NCI-H345 treated with DMSO at 0.1 percent for 48 hours (cell line): ENCODE results near the gene NFE2L2.
"Not testable (repeated sequence)": the region's sequence is repeated elsewhere in the genome, so short reads cannot be mapped to it uniquely, and the experiment has no call there.

Source experiments
- DNase-seq: peaks from one replicate; lab custom pipeline; 2025; ENCODE audit not compliant: unreplicated experiment; lab: John Stamatoyannopoulos, UW

The NFE2L2 gene

DNA sequence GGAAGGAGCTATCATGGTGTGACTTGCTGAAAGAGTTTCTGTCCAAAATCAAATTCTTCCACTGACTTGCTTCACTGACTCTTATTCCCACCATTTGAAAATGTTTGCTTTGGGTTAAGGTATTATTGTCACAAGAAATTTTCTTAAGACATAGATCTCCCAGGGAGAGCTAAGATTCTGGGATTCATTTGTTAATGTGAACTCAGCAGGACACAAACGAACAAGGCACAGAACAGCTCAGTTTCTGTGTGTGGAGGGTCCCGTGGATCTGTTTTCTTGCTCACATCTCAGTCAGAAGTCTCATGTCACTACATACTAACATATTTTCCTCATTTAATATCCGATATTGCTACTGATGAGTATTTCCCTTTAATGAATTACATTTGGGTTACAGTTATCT, 60.1 kb downstream of the NFE2L2 start:
- no peak for DNase-seq

DNA sequence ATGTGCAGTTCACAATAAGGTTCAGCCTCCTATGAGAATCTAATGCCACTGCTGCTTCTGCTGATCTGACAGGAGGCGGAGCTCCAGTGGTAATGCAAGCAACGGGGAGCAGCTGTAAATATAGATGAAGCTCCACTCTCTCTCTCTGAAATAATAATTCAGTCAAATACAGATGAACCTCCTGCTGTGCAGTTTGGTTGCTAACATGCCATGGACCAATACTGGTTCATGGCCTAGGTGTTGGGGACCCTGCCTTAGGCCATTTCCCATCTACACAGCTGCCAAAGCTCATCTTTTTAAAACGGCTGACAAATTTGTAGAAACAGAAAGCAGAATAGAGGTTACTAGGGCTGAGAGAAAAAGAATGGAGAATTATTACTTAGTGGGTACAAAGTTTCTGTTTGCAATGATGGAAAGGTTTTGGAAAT, 62.6 kb downstream of the NFE2L2 start:
- DNase-seq = no peak

DNA sequence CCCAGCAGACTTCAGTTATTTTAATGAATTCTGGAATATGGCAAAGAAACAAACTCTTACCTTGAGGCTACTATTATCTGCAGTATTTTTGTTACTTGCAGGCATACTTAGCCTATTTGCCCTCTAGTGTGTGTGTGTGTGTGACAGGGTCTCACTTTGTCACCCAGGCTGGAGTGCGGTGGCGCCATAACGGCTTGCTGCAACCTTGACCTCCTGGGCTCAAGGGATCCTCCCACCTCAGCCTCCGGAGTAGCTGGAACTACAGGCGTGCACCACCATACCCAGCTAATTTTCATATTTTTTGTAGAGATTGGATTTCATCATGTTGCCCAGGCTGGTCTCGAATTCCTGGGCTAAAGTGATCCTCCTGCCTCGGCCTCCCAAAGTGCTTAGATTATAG, 64.1 kb downstream of the NFE2L2 start:
- DNase-seq = not testable (repeated sequence)

DNA sequence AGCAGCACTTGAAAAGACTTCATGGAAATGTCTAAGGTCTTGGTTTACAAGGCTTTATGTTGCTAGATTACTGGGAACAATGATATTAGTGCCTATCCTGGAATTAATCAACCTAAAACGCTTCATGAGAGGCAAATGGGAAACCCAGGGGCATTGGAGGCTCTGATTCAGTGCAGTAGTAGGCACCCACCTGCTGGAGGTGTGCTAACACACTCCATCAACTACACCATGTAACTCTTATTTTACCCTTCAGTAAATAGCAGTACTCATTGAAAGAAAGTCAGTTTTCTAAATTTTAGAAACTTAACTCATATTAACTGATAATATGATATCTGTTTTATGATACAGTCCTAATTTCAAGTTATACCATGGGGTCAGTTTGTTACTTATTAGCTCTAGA, 69.3 kb downstream of the NFE2L2 start:
- no peak for DNase-seq

DNA sequence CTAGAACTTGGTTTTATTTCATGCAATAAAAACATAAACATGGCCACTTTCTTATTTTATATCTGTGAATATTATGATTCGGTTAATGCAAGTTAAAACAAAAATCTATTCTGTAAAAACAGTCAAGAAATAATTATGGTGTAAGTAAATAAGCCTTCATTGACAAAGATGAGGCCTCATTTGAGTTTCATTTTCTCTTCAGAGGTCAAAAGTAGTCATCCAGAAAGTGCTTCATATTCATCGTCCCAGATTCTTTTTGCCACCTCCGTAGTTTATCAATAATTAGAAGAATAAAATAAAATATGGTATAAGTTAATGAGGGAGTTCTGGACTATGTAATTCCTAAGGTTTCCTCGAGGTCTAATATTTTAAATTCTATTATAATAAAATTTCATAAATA, 71.3 kb downstream of the NFE2L2 start:
- DNase-seq = no peak

DNA sequence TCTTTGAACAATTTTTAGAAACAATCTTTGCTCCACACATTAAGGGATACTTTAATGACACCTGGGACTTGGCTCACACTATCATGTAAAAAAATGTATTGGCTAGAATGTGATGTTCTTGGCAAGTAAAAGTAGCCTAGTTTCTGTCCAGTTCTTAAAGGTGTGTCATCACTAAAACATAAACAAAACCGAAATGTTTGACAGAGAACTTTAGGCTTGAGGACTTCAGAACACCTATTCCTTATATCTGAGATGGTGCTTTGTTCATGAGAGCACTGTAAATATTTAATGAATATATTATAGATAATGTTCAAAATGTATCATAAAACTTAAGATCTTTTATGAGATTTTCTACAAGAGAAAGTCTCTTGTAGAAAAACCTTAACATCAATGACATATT, 71.7 kb downstream of the NFE2L2 start:
- DNase-seq = no peak

DNA sequence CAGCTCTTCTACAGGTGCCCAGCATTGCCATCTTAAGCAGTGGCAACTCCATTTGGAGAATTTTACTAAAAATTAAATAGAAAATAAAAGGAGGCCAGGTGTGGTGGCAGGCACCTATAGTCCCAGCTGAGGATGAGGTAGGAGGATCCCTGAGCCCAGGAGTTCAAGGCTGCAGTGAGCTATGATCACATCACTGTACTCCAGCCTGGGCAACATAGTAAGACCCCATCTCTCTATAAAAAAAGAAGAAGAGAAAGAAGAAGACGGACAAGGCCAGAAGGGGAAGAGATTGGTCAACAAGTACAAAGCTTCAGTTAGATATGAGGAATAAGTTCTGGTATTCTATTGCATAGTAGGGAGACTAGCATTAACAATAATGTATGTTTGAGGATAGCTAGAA, 73.6 kb downstream of the NFE2L2 start:
- DNase-seq = no peak

DNA sequence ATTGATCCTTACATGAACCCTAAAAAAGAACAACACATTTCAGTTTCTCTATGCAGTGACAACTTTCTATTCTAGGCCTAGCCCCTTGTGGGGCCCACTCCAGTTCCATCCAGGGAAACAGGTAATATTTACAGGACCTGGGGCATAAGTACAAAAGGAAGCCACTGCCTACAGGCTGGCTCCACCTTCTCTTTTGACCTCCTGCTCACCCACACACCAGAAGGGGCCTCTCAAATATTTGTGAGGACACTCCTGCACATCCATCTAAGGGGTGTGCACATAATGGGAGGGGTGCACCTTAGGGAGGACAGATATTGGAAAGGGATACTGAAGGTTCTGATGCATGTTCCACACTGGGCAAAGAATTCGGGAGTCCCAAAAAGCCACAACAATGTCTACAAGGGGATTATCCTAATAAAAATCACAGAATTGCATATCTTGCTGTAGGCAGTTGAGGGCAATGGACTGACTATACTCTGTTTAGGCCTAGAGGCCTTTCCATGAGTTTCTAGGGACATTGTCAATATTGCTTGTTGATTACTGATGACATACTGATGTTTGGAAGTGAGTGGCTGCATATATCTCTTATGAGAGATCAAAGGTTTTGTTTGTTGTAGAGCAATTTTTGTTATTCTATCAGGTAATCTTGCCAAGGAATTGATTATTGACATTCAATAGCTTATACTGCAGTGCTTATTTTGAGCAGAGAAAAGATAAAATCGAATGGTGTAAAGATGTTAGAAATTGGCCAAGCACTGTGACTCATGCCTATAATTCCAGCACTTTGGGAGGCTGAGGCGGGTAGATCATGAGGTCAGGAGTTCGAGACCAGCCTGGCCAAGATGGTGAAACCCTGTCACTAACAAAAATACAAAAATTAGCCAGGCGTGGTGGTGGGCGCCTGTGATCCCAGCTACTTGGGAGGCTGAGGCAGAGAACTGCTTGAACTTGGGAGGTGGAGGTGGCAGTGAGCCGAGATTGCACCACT, 75.8 kb downstream of the NFE2L2 start:
- no peak for DNase-seq

DNA sequence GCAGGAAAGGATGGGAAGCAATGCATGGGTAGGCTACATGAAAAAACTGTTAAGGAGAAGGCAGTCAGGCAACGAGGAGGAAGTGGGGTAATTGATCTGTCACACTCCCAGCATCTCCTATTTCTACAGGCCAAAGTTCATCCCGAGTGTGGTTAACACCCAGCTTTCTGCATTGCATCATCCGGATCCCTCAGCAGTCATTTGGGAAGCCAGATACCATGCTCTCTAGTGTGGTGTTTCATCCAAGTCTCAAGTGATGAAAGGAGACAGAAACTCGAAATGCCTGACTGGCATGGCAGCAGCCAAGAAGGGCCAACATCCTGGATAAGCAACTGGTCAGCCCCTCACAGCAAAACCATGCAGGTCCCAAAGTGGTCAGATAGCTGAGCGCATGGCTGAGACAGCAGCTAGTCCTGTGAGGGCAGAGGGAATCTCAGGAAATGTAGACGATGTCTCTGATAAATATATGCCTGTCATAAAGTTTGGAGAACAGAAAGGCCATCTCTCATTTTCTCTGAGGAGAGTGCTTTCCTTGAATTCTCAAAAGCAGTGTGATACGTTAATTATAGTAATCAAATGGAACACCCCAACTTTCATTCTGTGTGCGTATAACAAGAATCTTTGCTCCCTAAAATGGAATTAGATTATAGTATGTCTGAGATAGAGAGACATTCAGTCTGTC, 76.8 kb downstream of the NFE2L2 start:
- no peak for DNase-seq

DNA sequence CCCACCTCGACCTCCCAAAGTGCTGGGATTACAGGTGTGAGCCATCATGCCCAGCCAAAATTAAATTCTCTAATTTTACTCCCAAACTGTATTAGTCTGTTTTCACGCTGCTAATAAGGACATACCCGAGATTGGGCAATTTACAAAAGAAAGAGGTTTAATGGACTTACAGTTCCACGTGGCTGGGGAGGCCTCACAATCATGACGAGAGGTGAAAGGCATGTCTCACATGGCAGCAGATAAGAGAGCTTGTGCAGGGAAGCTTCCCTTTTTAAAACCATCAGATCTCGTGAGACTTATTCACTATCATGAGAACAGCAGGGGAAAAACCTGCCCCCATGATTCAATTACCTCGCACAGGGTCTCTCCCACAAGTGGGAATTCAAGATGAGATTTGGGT, 78.5 kb downstream of the NFE2L2 start:
- not testable (repeated sequence) for DNase-seq

DNA sequence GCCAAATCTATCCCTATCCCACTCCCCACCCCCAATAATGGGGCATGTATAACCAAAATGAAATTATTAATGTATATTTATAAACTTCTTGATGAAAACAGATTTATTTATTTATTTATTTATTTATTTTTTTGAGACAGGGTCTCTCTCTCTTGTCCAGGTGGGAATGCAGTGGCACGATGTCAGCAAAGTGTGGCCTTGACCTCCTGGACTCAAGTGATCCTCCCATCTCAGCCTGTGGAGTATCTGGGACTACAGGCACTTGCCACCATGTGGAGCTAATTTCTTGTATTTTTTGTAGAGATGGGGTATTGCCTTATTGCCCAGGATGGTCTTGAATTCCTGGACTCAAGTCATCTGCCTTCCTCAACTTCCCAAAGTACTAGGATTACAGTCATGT, 79.9 kb downstream of the NFE2L2 start:
- no peak for DNase-seq

DNA sequence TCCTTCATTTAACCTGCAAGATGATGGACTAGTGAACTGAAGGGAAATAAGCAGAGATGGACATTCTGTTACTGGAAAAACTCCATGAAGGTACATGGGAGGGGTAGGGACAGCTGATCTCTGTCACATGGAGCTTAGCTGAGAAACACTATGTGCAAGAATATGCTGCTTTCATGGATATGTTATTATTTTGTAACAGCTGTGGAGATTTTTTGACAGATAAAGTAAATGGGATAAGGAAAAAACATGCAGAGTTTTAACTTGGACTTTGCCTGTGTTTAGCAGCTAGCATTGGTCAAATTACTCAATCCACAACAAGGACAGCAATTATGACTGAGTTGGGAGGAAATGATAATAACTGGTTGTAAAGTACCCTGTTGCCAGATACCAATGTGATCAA, 80.7 kb downstream of the NFE2L2 start:
- no peak for DNase-seq
